HEK293 (cell line): ENCODE results near the gene FLG2.

Experiments
- CTCF ChIA-PET: fragments of 350-600 bp; formaldehyde crosslinking; extraction: SDS; loops from one replicate; lab custom pipeline; 2021; ENCODE audit warnings: antibody characterized with exemption; lab: Yijun Ruan, JAX
- POLR2A ChIA-PET: fragments of 300-600 bp; formaldehyde crosslinking; extraction: SDS; loops from one replicate; lab custom pipeline; 2020; ENCODE audit warnings: antibody characterized with exemption, inconsistent platforms; lab: Yijun Ruan, JAX
- H3K27ac ChIP-seq: fragments of 200-500 bp; sonication (Bioruptor generic); 2 replicates; pipeline ENCODE4 v1.5.1; 2014; ENCODE audit warnings: low read depth, low read length, control low read depth, inconsistent platforms; ENCODE audit errors: extremely low read depth
- H3K36me3 ChIP-seq, 2 experiments: fragments of 200-500 bp in 1 of 2; sonication (Bioruptor generic) in 1 of 2; 1 replicate in 1 of 2; 2 replicates in 1 of 2; pipeline ENCODE4 v1.5.1; 2014 to 2017; ENCODE audit warnings: inconsistent platforms in 2 of 2, low read length in 2 of 2; ENCODE audit not compliant: control insufficient read depth in 2 of 2, insufficient read depth in 1 of 2
- H3K4me1 ChIP-seq: fragments of 200-500 bp; sonication (Bioruptor generic); 2 replicates; pipeline ENCODE4 v1.5.1; 2014; ENCODE audit warnings: mild to moderate bottlenecking, low read length, inconsistent platforms; ENCODE audit not compliant: control insufficient read depth, insufficient read depth
- H3K4me3 ChIP-seq: 2 replicates; pipeline ENCODE4 v1.5.1; 2011; ENCODE audit warnings: low read depth, mild to moderate bottlenecking, control low read depth, low read length, moderate library complexity
- H3K9me3 ChIP-seq: fragments of 200-500 bp; sonication (Bioruptor generic); 2 replicates; pipeline ENCODE4 v1.5.1; 2014; ENCODE audit warnings: low read depth, low read length, inconsistent platforms; ENCODE audit not compliant: control insufficient read depth, insufficient read depth
- KLF7 ChIP-seq: fragments of 450-650 bp; formaldehyde crosslinking; IDR thresholded peaks from 2 replicates; pipeline ENCODE4 v1.5.1; 2016; ENCODE audit warnings: missing biosample characterization, missing genetic modification characterization, borderline replicate concordance
- KLF8 ChIP-seq: fragments of 450-650 bp; formaldehyde crosslinking; IDR thresholded peaks from 2 replicates; pipeline ENCODE4 v1.5.1; 2016; ENCODE audit warnings: missing biosample characterization, missing genetic modification characterization
- OSR2 ChIP-seq: fragments of 450-650 bp; formaldehyde crosslinking; IDR thresholded peaks from 2 replicates; pipeline ENCODE4 v1.5.1; 2016; ENCODE audit warnings: missing biosample characterization, missing genetic modification characterization
- REST ChIP-seq: fragments of 450-650 bp; formaldehyde crosslinking; IDR thresholded peaks from 2 replicates; pipeline ENCODE4 v1.5.1; 2016; ENCODE audit warnings: missing biosample characterization, missing genetic modification characterization
- YY1 ChIP-seq: fragments of 450-650 bp; formaldehyde crosslinking; IDR thresholded peaks from 2 replicates; pipeline ENCODE4 v1.5.1; 2018; ENCODE audit warnings: missing biosample characterization, missing genetic modification characterization
- ZBTB6 ChIP-seq: fragments of 450-650 bp; formaldehyde crosslinking; IDR thresholded peaks from 2 replicates; pipeline ENCODE4 v1.5.1; 2017; ENCODE audit warnings: missing biosample characterization, missing genetic modification characterization
- ZFP69B ChIP-seq: fragments of 450-650 bp; formaldehyde crosslinking; IDR thresholded peaks from 2 replicates; pipeline ENCODE4 v1.5.1; 2016; ENCODE audit warnings: missing biosample characterization, missing genetic modification characterization
- ZNF292 ChIP-seq: fragments of 450-650 bp; formaldehyde crosslinking; IDR thresholded peaks from 2 replicates; pipeline ENCODE4 v1.5.1; 2016; ENCODE audit warnings: low read depth, missing biosample characterization, missing genetic modification characterization, borderline replicate concordance
- ZNF513 ChIP-seq: fragments of 450-650 bp; IDR thresholded peaks from 2 replicates; pipeline ENCODE4 v1.5.1; 2018; ENCODE audit warnings: missing biosample characterization, missing genetic modification characterization
- ZNF596 ChIP-seq: fragments of 450-650 bp; IDR thresholded peaks from 2 replicates; pipeline ENCODE4 v1.5.0; 2018; ENCODE audit warnings: missing biosample characterization, mild to moderate bottlenecking, missing genetic modification characterization, moderate library complexity
- ZNF610 ChIP-seq: fragments of 450-650 bp; formaldehyde crosslinking; IDR thresholded peaks from 2 replicates; pipeline ENCODE4 v1.5.1; 2016; ENCODE audit warnings: missing biosample characterization, missing genetic modification characterization, borderline replicate concordance
- ZNF629 ChIP-seq: fragments of 450-650 bp; formaldehyde crosslinking; IDR thresholded peaks from 2 replicates; pipeline ENCODE4 v1.5.1; 2017; ENCODE audit warnings: missing biosample characterization, missing genetic modification characterization
- ZNF639 ChIP-seq: fragments of 450-650 bp; formaldehyde crosslinking; IDR thresholded peaks from 2 replicates; pipeline ENCODE4 v1.5.1; 2016; ENCODE audit warnings: missing biosample characterization, missing genetic modification characterization
- ZNF837 ChIP-seq: fragments of 450-650 bp; formaldehyde crosslinking; IDR thresholded peaks from 2 replicates; pipeline ENCODE4 v1.5.1; 2016; ENCODE audit warnings: missing biosample characterization, missing genetic modification characterization
- ZNF843 ChIP-seq: fragments of 450-650 bp; formaldehyde crosslinking; IDR thresholded peaks from 2 replicates; pipeline ENCODE4 v1.5.1; 2016; ENCODE audit warnings: missing biosample characterization, missing genetic modification characterization
- TF ChIP-seq, protein P1 (sequence below): fragments of 450-650 bp; formaldehyde crosslinking; optimal IDR thresholded peaks from 2 replicates; pipeline ENCODE3; 2016; ENCODE audit warnings: missing biosample characterization, mild to moderate bottlenecking, missing genetic modification characterization
- TF ChIP-seq, protein P2 (sequence below): fragments of 450-650 bp; formaldehyde crosslinking; IDR thresholded peaks from 2 replicates; pipeline ENCODE4 v1.5.1; 2017; ENCODE audit warnings: missing biosample characterization, missing genetic modification characterization
- TF ChIP-seq, protein P3 (sequence below): fragments of 450-650 bp; formaldehyde crosslinking; IDR thresholded peaks from 2 replicates; pipeline ENCODE4 v1.5.1; 2016; ENCODE audit warnings: missing biosample characterization, missing genetic modification characterization, low read depth

Gene FLG2

DNA sequence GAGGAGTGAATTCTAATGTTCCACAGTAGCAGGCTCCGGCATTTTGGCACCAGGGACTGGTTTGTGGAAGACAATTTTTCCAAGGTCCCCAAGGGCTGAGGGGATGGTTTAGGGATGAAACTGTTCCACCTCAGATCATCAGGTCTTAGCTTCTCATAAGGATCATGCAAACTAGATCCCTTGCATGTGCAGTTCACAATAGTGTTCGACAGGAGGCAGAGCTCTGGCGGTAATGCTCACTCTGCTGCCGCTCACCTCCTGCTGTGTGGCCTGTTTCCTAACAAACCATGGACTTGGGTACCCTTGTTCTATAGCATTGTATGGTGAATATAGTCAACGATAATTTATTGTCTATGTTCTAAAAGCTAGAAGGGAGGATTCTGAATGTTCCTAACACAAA lies 37.7 kb upstream of the FLG2 start:
- H3K9me3 ChIP-seq = no peaks in the 10 kb centered on the region
- no peak overlapping the region for H3K4me3 ChIP-seq
- no peaks in the 10 kb centered on the region for H3K36me3 ChIP-seq
- TF ChIP-seq ZBTB6 (no peak), ZNF629 (tag by site-specific recombination) (no peak), OSR2 (tag by site-specific recombination) (no peak), ZNF596 (tag by site-specific recombination) (no peak), ZNF837 (tag by site-specific recombination) (no peak), ZFP69B (tag by site-specific recombination) (no peak), YY1 (tag by site-specific recombination) (no peak), ZNF513 (no peak), ZNF292 (no peak), ZNF639 (tag by site-specific recombination) (no peak), REST (tag by site-specific recombination) (no peak), ZNF610 (tag by site-specific recombination) (no peak), KLF8 (tag by site-specific recombination) (no peak), ZNF843 (tag by site-specific recombination) (no peak), KLF7 (no peak)
- TF ChIP-seq, protein P1, sequence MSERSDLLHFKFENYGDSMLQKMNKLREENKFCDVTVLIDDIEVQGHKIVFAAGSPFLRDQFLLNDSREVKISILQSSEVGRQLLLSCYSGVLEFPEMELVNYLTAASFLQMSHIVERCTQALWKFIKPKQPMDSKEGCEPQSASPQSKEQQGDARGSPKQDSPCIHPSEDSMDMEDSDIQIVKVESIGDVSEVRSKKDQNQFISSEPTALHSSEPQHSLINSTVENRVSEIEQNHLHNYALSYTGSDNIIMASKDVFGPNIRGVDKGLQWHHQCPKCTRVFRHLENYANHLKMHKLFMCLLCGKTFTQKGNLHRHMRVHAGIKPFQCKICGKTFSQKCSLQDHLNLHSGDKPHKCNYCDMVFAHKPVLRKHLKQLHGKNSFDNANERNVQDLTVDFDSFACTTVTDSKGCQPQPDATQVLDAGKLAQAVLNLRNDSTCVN (tag by site-specific recombination) = no peak
- TF ChIP-seq, protein P2, sequence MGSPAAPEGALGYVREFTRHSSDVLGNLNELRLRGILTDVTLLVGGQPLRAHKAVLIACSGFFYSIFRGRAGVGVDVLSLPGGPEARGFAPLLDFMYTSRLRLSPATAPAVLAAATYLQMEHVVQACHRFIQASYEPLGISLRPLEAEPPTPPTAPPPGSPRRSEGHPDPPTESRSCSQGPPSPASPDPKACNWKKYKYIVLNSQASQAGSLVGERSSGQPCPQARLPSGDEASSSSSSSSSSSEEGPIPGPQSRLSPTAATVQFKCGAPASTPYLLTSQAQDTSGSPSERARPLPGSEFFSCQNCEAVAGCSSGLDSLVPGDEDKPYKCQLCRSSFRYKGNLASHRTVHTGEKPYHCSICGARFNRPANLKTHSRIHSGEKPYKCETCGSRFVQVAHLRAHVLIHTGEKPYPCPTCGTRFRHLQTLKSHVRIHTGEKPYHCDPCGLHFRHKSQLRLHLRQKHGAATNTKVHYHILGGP (tag by site-specific recombination) = no peak
- TF ChIP-seq, protein P3, sequence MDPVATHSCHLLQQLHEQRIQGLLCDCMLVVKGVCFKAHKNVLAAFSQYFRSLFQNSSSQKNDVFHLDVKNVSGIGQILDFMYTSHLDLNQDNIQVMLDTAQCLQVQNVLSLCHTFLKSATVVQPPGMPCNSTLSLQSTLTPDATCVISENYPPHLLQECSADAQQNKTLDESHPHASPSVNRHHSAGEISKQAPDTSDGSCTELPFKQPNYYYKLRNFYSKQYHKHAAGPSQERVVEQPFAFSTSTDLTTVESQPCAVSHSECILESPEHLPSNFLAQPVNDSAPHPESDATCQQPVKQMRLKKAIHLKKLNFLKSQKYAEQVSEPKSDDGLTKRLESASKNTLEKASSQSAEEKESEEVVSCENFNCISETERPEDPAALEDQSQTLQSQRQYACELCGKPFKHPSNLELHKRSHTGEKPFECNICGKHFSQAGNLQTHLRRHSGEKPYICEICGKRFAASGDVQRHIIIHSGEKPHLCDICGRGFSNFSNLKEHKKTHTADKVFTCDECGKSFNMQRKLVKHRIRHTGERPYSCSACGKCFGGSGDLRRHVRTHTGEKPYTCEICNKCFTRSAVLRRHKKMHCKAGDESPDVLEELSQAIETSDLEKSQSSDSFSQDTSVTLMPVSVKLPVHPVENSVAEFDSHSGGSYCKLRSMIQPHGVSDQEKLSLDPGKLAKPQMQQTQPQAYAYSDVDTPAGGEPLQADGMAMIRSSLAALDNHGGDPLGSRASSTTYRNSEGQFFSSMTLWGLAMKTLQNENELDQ = no peak
- no peak overlapping the region for H3K27ac ChIP-seq
- H3K4me1 ChIP-seq = peaks cover 13% of the 10 kb centered on the region
- ChIA-PET CTCF (interaction anchor here (0.5 to 4.7 kb wide), 6 partner anchors 9 to 82 kb away, joined by 3 to 82 read pairs (median 16); no protein-coding TSS in a partner anchor), POLR2A (no interaction called here)
